ENCODE measurements around the gene CLK3. TPM values are rescaled to one million over a fixed set of nuclear protein-coding genes. Genes with fewer than 3 reads are reported as not detected.
A peak's percentile ranks its signal among the peaks of the same experiment; 100 is the strongest.

CLK3 gene
- total and polyA plus RNA-seq, 2 of the 13 experiments (the other 11 are each of a cell fraction or from before 2014, with no cell fraction given) = 41.5 to 82.0 TPM

DNA sequence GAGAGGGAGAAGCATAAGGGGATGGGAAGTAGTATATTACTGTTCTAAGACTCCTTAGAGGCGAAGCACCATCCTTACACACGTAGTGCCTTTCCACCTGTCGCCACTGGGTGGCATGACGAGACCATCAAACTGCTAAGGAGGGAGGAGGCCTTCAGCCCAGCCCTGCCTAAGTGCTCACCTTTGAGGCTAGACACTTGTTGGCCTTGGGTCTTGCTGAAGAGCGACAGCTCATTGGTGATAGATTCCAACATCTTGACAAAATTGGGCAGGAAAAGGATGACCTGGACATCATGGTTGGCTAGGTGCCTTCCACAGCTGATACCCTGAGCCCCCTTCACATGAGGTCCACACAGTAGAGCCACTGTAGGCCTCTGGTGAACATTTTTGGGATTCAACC lies 19.6 kb downstream of the CLK3 start (continued):
- TF ChIP-seq ZNF263 (CRISPR knock-in tag; IDR thresholded peaks at IDR 0.05) (peak; percentile 67; the same call in 1 of the 2 replicates), FOSL2 (CRISPR knock-in tag; IDR thresholded peaks at IDR 0.05) (peak; percentile 13; the same call in 1 of the 2 replicates), EEA1 (CRISPR knock-in tag; IDR thresholded peaks at IDR 0.05; ENCODE audit: borderline replicate concordance) (no peak), STAG1 (CRISPR knock-in tag; IDR thresholded peaks at IDR 0.05) (peak; percentile 95), POLR2G (IDR thresholded peaks at IDR 0.05; ENCODE audit: low read depth, low read length) (no peak), ZFX (CRISPR knock-in tag; IDR thresholded peaks at IDR 0.05; ENCODE audit: low read depth) (peak; percentile 53; the same call in 1 of the 2 replicates), GATAD2A (CRISPR knock-in tag; IDR thresholded peaks at IDR 0.05) (0 out of 2 replicates have a peak, but pooled peaks have one; percentile 23), ZFY (CRISPR knock-in tag; IDR thresholded peaks at IDR 0.05) (no peak), MAZ (IDR thresholded peaks at IDR 0.05; ENCODE audit: borderline replicate concordance, low read depth, low read length) (no peak), MAZ (CRISPR knock-in tag; IDR thresholded peaks at IDR 0.05; ENCODE audit: low read depth) (0 out of 2 replicates have a peak, but pooled peaks have one; percentile 28), EP300 (IDR thresholded peaks at IDR 0.05; ENCODE audit: low read depth in 2 of 2, low read length in 2 of 2) (no peak), EP300 (CRISPR knock-in tag; IDR thresholded peaks at IDR 0.05; ENCODE audit: borderline replicate concordance) (no peak), RAD21 (CRISPR knock-in tag; IDR thresholded peaks at IDR 0.05) (peak; percentile 88), NAIF1 (CRISPR knock-in tag; IDR thresholded peaks at IDR 0.05; ENCODE audit: borderline replicate concordance) (no peak), SAP130 (CRISPR knock-in tag; IDR thresholded peaks at IDR 0.05; ENCODE audit: low read depth) (0 out of 2 replicates have a peak, but pooled peaks have one; percentile 10), ZFP36L2 (CRISPR knock-in tag; IDR thresholded peaks at IDR 0.05) (no peak), ZNF772 (CRISPR knock-in tag; IDR thresholded peaks at IDR 0.05) (peak; percentile 56; the same call in 1 of the 2 replicates), SALL2 (CRISPR knock-in tag; IDR thresholded peaks at IDR 0.05) (no peak), ZNF891 (CRISPR knock-in tag; IDR thresholded peaks at IDR 0.05) (peak; percentile 25; the same call in 1 of the 2 replicates), U2AF1 (optimal IDR thresholded peaks at IDR 0.05; ENCODE audit: low read depth, low read length) (no peak), HDAC2 (CRISPR knock-in tag; IDR thresholded peaks at IDR 0.05) (0 out of 2 replicates have a peak, but pooled peaks have one; percentile 11)
- TF ChIP-seq, protein P1, sequence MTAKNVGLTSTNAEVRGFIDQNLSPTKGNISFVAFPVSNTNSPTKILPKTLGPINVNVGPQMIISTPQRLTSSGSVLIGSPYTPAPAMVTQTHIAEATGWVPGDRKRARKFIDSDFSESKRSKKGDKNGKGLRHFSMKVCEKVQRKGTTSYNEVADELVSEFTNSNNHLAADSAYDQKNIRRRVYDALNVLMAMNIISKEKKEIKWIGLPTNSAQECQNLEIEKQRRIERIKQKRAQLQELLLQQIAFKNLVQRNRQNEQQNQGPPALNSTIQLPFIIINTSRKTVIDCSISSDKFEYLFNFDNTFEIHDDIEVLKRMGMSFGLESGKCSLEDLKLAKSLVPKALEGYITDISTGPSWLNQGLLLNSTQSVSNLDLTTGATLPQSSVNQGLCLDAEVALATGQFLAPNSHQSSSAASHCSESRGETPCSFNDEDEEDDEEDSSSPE (CRISPR knock-in tag; IDR thresholded peaks at IDR 0.05) = 0 out of 2 replicates have a peak, but pooled peaks have one; percentile 16
- TF ChIP-seq, protein P2, sequence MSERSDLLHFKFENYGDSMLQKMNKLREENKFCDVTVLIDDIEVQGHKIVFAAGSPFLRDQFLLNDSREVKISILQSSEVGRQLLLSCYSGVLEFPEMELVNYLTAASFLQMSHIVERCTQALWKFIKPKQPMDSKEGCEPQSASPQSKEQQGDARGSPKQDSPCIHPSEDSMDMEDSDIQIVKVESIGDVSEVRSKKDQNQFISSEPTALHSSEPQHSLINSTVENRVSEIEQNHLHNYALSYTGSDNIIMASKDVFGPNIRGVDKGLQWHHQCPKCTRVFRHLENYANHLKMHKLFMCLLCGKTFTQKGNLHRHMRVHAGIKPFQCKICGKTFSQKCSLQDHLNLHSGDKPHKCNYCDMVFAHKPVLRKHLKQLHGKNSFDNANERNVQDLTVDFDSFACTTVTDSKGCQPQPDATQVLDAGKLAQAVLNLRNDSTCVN (CRISPR knock-in tag; IDR thresholded peaks at IDR 0.05; ENCODE audit: borderline replicate concordance) = 0 out of 2 replicates have a peak, but pooled peaks have one; percentile 35
- TF ChIP-seq, protein P3, sequence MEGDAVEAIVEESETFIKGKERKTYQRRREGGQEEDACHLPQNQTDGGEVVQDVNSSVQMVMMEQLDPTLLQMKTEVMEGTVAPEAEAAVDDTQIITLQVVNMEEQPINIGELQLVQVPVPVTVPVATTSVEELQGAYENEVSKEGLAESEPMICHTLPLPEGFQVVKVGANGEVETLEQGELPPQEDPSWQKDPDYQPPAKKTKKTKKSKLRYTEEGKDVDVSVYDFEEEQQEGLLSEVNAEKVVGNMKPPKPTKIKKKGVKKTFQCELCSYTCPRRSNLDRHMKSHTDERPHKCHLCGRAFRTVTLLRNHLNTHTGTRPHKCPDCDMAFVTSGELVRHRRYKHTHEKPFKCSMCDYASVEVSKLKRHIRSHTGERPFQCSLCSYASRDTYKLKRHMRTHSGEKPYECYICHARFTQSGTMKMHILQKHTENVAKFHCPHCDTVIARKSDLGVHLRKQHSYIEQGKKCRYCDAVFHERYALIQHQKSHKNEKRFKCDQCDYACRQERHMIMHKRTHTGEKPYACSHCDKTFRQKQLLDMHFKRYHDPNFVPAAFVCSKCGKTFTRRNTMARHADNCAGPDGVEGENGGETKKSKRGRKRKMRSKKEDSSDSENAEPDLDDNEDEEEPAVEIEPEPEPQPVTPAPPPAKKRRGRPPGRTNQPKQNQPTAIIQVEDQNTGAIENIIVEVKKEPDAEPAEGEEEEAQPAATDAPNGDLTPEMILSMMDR (CRISPR knock-in tag; IDR thresholded peaks at IDR 0.05) = peak; percentile 95
